Neuronal stem cell (in vitro differentiated cells): ENCODE data around the gene ZBTB20.

Experiments
- DNase-seq: peaks from one replicate; pipeline ENCODE4 v3.0.0-alpha.2; 2013; ENCODE audit warnings: low spot score
- H2AFZ ChIP-seq: one replicate; pipeline ENCODE4 v1.6.1; 2013; ENCODE audit warnings: mild to moderate bottlenecking, low read length, inconsistent platforms
- H2AK5ac ChIP-seq: 2 replicates; pipeline ENCODE4 v1.6.1; 2013; ENCODE audit warnings: low read depth, mild to moderate bottlenecking, inconsistent platforms, low read length, moderate library complexity, mixed read lengths
- H2BK120ac ChIP-seq: 2 replicates; pipeline ENCODE4 v1.6.1; 2013; ENCODE audit warnings: low read depth, mild to moderate bottlenecking, inconsistent platforms, low read length, moderate library complexity, mixed read lengths
- H2BK12ac ChIP-seq: one replicate; pipeline ENCODE4 v1.6.1; 2013; ENCODE audit warnings: low read length, inconsistent platforms
- H2BK15ac ChIP-seq: 2 replicates; pipeline ENCODE4 v1.6.1; 2013; ENCODE audit warnings: mild to moderate bottlenecking, low read length, inconsistent platforms, mixed read lengths
- H2BK5ac ChIP-seq: one replicate; pipeline ENCODE4 v1.6.1; 2013; ENCODE audit warnings: inconsistent platforms, mild to moderate bottlenecking, low read length, moderate library complexity
- H3K14ac ChIP-seq: one replicate; pipeline ENCODE4 v1.6.1; 2013; ENCODE audit warnings: low read length, inconsistent platforms
- H3K18ac ChIP-seq: 2 replicates; pipeline ENCODE4 v1.6.1; 2013; ENCODE audit warnings: low read length, inconsistent platforms
- H3K23ac ChIP-seq: 2 replicates; pipeline ENCODE4 v1.6.1; 2013; ENCODE audit warnings: low read depth, mild to moderate bottlenecking, mixed read lengths, low read length, inconsistent platforms; ENCODE audit not compliant: poor library complexity
- H3K27ac ChIP-seq: replicated peaks from 3 replicates; pipeline ENCODE4 v1.5.1; 2013; ENCODE audit warnings: low read length, inconsistent platforms
- H3K27me3 ChIP-seq, 3 experiments: 2 replicates each; pipeline ENCODE4 v1.6.1; 2013; ENCODE audit warnings: low read length in 3 of 3, mild to moderate bottlenecking in 2 of 3, inconsistent platforms in 1 of 3, low read depth in 1 of 3, mixed read lengths in 1 of 3, moderate library complexity in 1 of 3; ENCODE audit not compliant: control insufficient read depth in 3 of 3, insufficient read depth in 3 of 3
- H3K36me3 ChIP-seq, 2 donors: replicated peaks in 1 of 2; 2 replicates each; pipeline ENCODE4 v1.6.1; 2013; ENCODE audit warnings: low read length in 2 of 2; ENCODE audit not compliant: control insufficient read depth in 2 of 2, insufficient read depth in 2 of 2
- H3K4ac ChIP-seq: 2 replicates; pipeline ENCODE4 v1.6.1; 2013; ENCODE audit warnings: inconsistent platforms, mild to moderate bottlenecking, low read length, moderate library complexity
- H3K4me1 ChIP-seq, 2 donors: 1 replicate in 1 of 2; 2 replicates in 1 of 2; pipeline ENCODE4 v1.6.1; 2013; ENCODE audit warnings: low read length in 2 of 2, low read depth in 1 of 2; ENCODE audit not compliant: control insufficient read depth in 2 of 2, insufficient read depth in 1 of 2
- H3K4me2 ChIP-seq: one replicate; pipeline ENCODE4 v1.6.1; 2013; ENCODE audit warnings: mild to moderate bottlenecking, low read length, inconsistent platforms; ENCODE audit not compliant: insufficient read depth, poor library complexity, severe bottlenecking
- H3K4me3 ChIP-seq, 2 donors: 2 replicates each; pipeline ENCODE4 v1.5.1; 2013; ENCODE audit warnings: low read length in 2 of 2, mild to moderate bottlenecking in 2 of 2, inconsistent platforms in 1 of 2, moderate library complexity in 1 of 2
- H3K79me1 ChIP-seq: one replicate; pipeline ENCODE4 v1.6.1; 2013; ENCODE audit warnings: low read depth, mild to moderate bottlenecking, inconsistent platforms, low read length, moderate library complexity
- H3K9ac ChIP-seq: one replicate; pipeline ENCODE4 v1.6.1; 2013; ENCODE audit warnings: mild to moderate bottlenecking, low read depth, low read length, inconsistent platforms; ENCODE audit not compliant: poor library complexity
- H3K9me3 ChIP-seq, 2 donors: replicated peaks in 1 of 2; 2 replicates each; pipeline versions ENCODE3 to v1.6.1; 2013; ENCODE audit warnings: low read length in 2 of 2, mild to moderate bottlenecking in 2 of 2, inconsistent platforms in 1 of 2, low read depth in 1 of 2, mixed read lengths in 1 of 2, moderate library complexity in 1 of 2; ENCODE audit not compliant: control insufficient read depth in 2 of 2, insufficient read depth in 1 of 2
- H4K8ac ChIP-seq: one replicate; pipeline ENCODE4 v1.6.1; 2013; ENCODE audit warnings: low read depth, mild to moderate bottlenecking, inconsistent platforms, low read length, moderate library complexity
- H4K91ac ChIP-seq: one replicate; pipeline ENCODE4 v1.6.1; 2013; ENCODE audit warnings: low read length, low read depth, mild to moderate bottlenecking, inconsistent platforms; ENCODE audit not compliant: poor library complexity
- WGBS, 2 donors: extraction: QIAGEN DNeasy Blood & Tissue Kit; methylation state at CpG; one replicate each; pipeline ENCODE4 v1.1.7; 2013; ENCODE audit warnings: missing lambda C conversion rate in 2 of 2, mixed read lengths in 1 of 2; ENCODE audit not compliant: insufficient read length in 2 of 2, insufficient replicate concordance in 1 of 2; ENCODE audit errors: extremely low coverage in 2 of 2; 5-methylcytosine and 5-hydroxymethylcytosine counted together

The ZBTB20 gene

GRCh38 chr3:115082260-115082659, 64.8 kb downstream of the ZBTB20 start:
- Histone ChIP-seq H2BK120ac (no peak overlapping the region), H3K4ac (no peak overlapping the region), H2AFZ (no peak overlapping the region), H3K18ac (no peak overlapping the region), H3K14ac (no peak overlapping the region), H2BK5ac (no peak overlapping the region), H4K91ac (no peak overlapping the region), H3K27me3 (no peaks in the 10 kb centered on the region), H3K27ac (no peak overlapping the region), H3K79me1 (no peaks in the 10 kb centered on the region), H2BK15ac (no peak overlapping the region), H2AK5ac (no peak overlapping the region), H3K4me2 (no peak overlapping the region), H3K4me3 (no peak overlapping the region), H3K4me1 (peaks cover 0 to 1% of the 10 kb centered on the region in 2 donors), H4K8ac (no peak overlapping the region), H3K36me3 (no peaks in the 10 kb centered on the region), H3K9me3 (peaks cover 0 to 1% of the 10 kb centered on the region in 2 donors), H3K9ac (no peak overlapping the region), H3K23ac (no peak overlapping the region), H2BK12ac (no peak overlapping the region)
- no peak for DNase-seq
- WGBS, 2 donors, result no CpG with 5 or more reads among the region's 6 CpGs

GRCh38 chr3:115081444-115081843, 65.6 kb downstream of the ZBTB20 start:
- Histone ChIP-seq H2BK5ac (no peak overlapping the region), H3K4me3 (no peak overlapping the region), H2BK120ac (no peak overlapping the region), H3K36me3 (no peaks in the 10 kb centered on the region), H3K9me3 (peaks cover 0 to 9% of the 10 kb centered on the region in 2 donors), H3K4ac (no peak overlapping the region), H4K91ac (no peak overlapping the region), H3K4me1 (peaks cover 0 to 1% of the 10 kb centered on the region in 2 donors), H2AK5ac (no peak overlapping the region), H3K9ac (no peak overlapping the region), H3K4me2 (no peak overlapping the region), H3K18ac (no peak overlapping the region), H2BK15ac (no peak overlapping the region), H3K27ac (no peak overlapping the region), H2BK12ac (no peak overlapping the region), H2AFZ (no peak overlapping the region), H3K14ac (no peak overlapping the region), H4K8ac (no peak overlapping the region), H3K23ac (no peak overlapping the region), H3K79me1 (no peaks in the 10 kb centered on the region), H3K27me3 (no peaks in the 10 kb centered on the region)
- no peak for DNase-seq

- no peak overlapping the region for H3K14ac ChIP-seq
- peaks cover 0 to 15% of the 10 kb centered on the region in 2 donors for H3K9me3 ChIP-seq
- no peaks in the 10 kb centered on the region for H3K79me1 ChIP-seq
- H2BK5ac ChIP-seq, result no peak overlapping the region
- no peak overlapping the region for H3K4me2 ChIP-seq
- H2BK15ac ChIP-seq, result no peak overlapping the region
- no peak overlapping the region for H2BK12ac ChIP-seq
- H3K18ac ChIP-seq, result no peak overlapping the region
- no CpG with 5 or more reads among the region's 3 CpGs for WGBS, 2 donors
- H3K4me1 ChIP-seq, result peaks cover 0 to 1% of the 10 kb centered on the region in 2 donors
- no peak overlapping the region for H3K4me3 ChIP-seq
- H3K36me3 ChIP-seq, result no peaks in the 10 kb centered on the region
- no peak overlapping the region for H3K4ac ChIP-seq
- H2AK5ac ChIP-seq, result no peak overlapping the region
- H2BK120ac ChIP-seq, result no peak overlapping the region
- H2AFZ ChIP-seq, result no peak overlapping the region
- H4K91ac ChIP-seq, result no peak overlapping the region
- H3K27me3 ChIP-seq, result no peaks in the 10 kb centered on the region
- no peak overlapping the region for H3K23ac ChIP-seq
- no peak overlapping the region for H3K27ac ChIP-seq
- no peak overlapping the region for H4K8ac ChIP-seq
- H3K9ac ChIP-seq, result no peak overlapping the region
- no peak for DNase-seq
These were observed 69.4 kb downstream of the ZBTB20 start for GRCh38 chr3:115077501-115078250.

GRCh38 chr3:115074502-115074901, 72.6 kb downstream of the ZBTB20 start:
- Histone ChIP-seq H2BK12ac (no peak overlapping the region), H3K79me1 (no peaks in the 10 kb centered on the region), H3K4me1 (peaks cover 3 to 9% of the 10 kb centered on the region in 2 donors), H2BK15ac (no peak overlapping the region), H3K9ac (no peak overlapping the region), H2AK5ac (no peak overlapping the region), H3K27me3 (no peaks in the 10 kb centered on the region), H4K91ac (no peak overlapping the region), H2AFZ (no peak overlapping the region), H3K27ac (no peak overlapping the region), H3K4ac (no peak overlapping the region), H4K8ac (no peak overlapping the region), H3K9me3 (peaks cover 0 to 15% of the 10 kb centered on the region in 2 donors), H3K18ac (no peak overlapping the region), H3K23ac (no peak overlapping the region), H2BK5ac (no peak overlapping the region), H2BK120ac (no peak overlapping the region), H3K4me3 (no peak overlapping the region), H3K36me3 (no peaks in the 10 kb centered on the region), H3K14ac (no peak overlapping the region), H3K4me2 (no peak overlapping the region)
- no peak for DNase-seq
